Skeletal muscle tissue (tissue), 4 donors: Measurements from ENCODE around the gene NOS1. TPM values are rescaled to one million over a fixed set of nuclear protein-coding genes. Genes with fewer than 3 reads are reported as not detected.
A peak's percentile ranks its signal among the peaks of the same experiment; 100 is the strongest.
"Not testable (repeated sequence)": the region's sequence is repeated elsewhere in the genome, so short reads cannot be mapped to it uniquely, and the experiment has no call there.

Experiments
- H3K27ac ChIP-seq: one replicate; pipeline ENCODE4 v1.7.0; 2013; ENCODE audit warnings: mild to moderate bottlenecking, low read depth, low read length, inconsistent platforms
- H3K27me3 ChIP-seq, 3 donors: one replicate each; pipeline ENCODE4 v1.7.0; 2013; ENCODE audit warnings: low read length in 3 of 3; ENCODE audit not compliant: control insufficient read depth in 3 of 3, insufficient read depth in 3 of 3
- H3K36me3 ChIP-seq, 3 donors: one replicate each; pipeline ENCODE4 v1.7.0; 2013; ENCODE audit warnings: low read length in 3 of 3; ENCODE audit not compliant: control insufficient read depth in 3 of 3, insufficient read depth in 3 of 3
- H3K4me1 ChIP-seq, 3 donors: one replicate each; pipeline ENCODE4 v1.7.0; 2013; ENCODE audit warnings: low read length in 3 of 3, mild to moderate bottlenecking in 3 of 3; ENCODE audit not compliant: control insufficient read depth in 3 of 3, insufficient read depth in 3 of 3
- H3K4me3 ChIP-seq, 3 donors: one replicate each; pipeline ENCODE4 v1.7.0; 2013; ENCODE audit warnings: low read length in 3 of 3
- H3K9ac ChIP-seq, 3 donors: one replicate each; pipeline ENCODE4 v1.7.0; 2013; ENCODE audit warnings: low read length in 3 of 3, mild to moderate bottlenecking in 3 of 3, moderate library complexity in 2 of 3, low read depth in 1 of 3
- H3K9me3 ChIP-seq, 3 donors: one replicate each; pipeline ENCODE4 v1.7.0; 2013; ENCODE audit warnings: low read length in 3 of 3; ENCODE audit not compliant: control insufficient read depth in 3 of 3
- total RNA-seq: library from RNA; depleted of rRNA; stranded (reverse); fragments of >200 nt; gene quantifications from one replicate; pipeline ENCODE4 v1.2.3, GENCODE V29; 2014
- donor health status: Osteomylitis.

The NOS1 gene
- 0.52 TPM for total RNA-seq

DNA sequence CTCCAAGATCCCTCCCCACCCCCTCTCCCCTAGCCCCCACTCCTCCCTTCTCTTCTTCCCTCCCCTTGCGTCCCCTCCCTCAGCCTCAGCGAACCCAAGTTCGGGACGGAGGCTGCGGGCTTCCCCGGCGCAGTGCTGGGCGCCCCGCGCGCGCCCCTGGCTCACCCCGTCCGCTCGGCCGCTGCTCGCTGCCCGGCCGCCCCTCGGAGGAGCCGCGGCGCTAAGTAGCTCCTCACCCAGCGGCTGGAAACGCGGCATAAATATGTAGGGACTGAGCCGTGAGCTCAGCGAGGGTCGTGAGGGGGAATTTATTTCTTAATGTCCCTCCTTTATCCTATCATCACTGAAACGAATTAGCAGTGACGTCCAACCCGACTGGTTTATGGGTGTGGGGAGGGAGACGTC lies at the start of gene NOS1:
Gene NOS1 (minus strand): TSS at position 280 of the 405 bp plus-strand sequence. CDS start 30,557 bp downstream, outside the sequence.
- peak within 1 kb of the TSS; percentile 23 to 71 (median 57) for H3K4me3 ChIP-seq

DNA sequence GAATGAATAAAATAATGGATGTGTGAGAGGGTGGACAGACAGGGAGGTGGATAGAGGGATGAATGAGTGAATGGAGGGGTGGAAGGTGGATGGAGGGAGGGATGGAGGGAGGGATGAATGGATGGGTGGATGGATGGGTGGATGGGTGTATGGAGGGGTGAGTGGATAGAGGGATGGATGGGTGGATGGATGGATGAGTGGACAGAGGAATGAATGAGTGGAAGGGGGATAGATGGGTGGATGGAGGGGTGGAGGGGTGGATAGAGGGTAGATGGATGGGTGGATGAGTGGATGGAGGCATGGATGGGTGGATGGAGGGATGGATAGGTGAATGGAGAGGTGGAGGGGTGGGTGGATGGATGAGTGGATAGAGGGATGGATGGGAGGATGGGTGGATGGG lies 47.9 kb upstream of the NOS1 start:
- Histone ChIP-seq H3K9me3 (no peaks in the 10 kb centered on the region), H3K36me3 (no peaks in the 10 kb centered on the region), H3K4me1 (peaks cover 34 to 51% (median 40%) of the 10 kb centered on the region in 3 donors), H3K27ac (no peak overlapping the region), H3K9ac (no peak overlapping the region), H3K27me3 (no peaks in the 10 kb centered on the region), H3K4me3 (no peak overlapping the region)

More for the DNA sequence above, at the start of gene NOS1:
- Histone ChIP-seq H3K9ac (peak within 1 kb of the TSS in 2 of 3 donors; percentile 38 to 81), H3K27ac (no peak within 1 kb of the TSS), H3K9me3 (no peaks in the 10 kb centered on the region), H3K27me3 (peaks cover 8 to 35% (median 13%) of the 10 kb centered on the region in 3 donors), H3K36me3 (no peaks in the 10 kb centered on the region), H3K4me1 (peaks cover 0 to 10% (median 7%) of the 10 kb centered on the region in 3 donors)

DNA sequence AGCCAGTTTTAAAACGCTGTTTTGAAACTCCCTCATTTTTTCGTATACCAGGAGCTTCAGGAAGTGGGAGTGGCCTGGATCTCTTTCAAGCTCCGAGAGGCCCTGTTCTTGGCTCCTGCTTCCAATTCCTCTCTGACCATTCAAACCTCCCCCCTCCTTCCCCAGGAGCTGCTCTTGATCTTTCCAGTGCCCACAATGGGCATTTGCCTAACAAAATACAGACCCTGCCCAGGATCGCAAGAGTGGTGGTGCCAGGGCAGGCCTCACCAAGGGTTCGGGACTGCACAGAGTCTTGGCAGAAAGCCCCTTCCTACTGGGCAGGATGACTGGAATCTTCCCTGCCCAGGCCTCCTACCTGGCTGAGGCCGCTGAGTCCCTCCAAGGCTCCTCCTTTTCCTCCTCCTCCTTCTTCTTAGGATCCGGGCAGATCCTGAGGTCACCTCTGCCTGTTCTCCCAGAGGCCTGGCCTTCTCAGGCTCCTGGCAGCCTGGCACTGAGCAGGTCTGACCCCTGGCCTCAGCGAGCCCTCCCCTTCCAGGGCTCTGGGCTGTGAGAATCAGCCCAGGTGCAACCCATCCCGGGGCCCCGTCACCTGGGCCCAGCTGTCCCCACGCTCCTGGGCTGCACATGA lies 46.9 kb upstream of the NOS1 start:
- Histone ChIP-seq H3K9ac (peak overlapping the region in 2 of 3 donors; percentile 47 to 68), H3K27me3 (no peaks in the 10 kb centered on the region), H3K27ac (peak overlapping the region; percentile 32), H3K4me3 (peak overlapping the region in 1 of 3 donors; percentile 41), H3K4me1 (peaks cover 28 to 43% (median 34%) of the 10 kb centered on the region in 3 donors), H3K9me3 (no peaks in the 10 kb centered on the region), H3K36me3 (no peaks in the 10 kb centered on the region)

DNA sequence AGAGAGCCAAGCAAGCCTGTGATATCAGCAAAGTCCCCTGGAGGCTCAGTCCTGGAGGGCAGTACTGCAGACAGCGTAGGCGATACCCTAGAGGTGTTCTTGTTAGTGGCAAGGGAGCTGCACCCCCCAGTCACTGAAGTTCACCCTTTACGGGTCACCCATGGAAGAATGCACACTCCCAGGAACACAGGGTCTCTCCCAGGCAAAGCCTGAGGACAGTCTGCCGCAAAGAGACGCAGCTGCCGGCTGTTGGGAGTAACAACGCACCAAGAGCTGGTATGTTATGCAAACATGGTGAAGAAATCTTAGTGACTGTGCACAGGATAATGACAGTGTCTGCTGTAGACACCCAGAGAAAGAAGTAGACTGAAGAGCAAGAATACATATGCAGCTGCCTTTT lies 43.5 kb upstream of the NOS1 start:
- Histone ChIP-seq H3K27me3 (no peaks in the 10 kb centered on the region), H3K9me3 (no peaks in the 10 kb centered on the region), H3K9ac (peak overlapping the region in 1 of 3 donors; percentile 8), H3K4me3 (no peak overlapping the region), H3K4me1 (peaks cover 26 to 40% (median 33%) of the 10 kb centered on the region in 3 donors), H3K36me3 (peaks cover 0 to 2% (median 0%) of the 10 kb centered on the region in 3 donors), H3K27ac (no peak overlapping the region)

DNA sequence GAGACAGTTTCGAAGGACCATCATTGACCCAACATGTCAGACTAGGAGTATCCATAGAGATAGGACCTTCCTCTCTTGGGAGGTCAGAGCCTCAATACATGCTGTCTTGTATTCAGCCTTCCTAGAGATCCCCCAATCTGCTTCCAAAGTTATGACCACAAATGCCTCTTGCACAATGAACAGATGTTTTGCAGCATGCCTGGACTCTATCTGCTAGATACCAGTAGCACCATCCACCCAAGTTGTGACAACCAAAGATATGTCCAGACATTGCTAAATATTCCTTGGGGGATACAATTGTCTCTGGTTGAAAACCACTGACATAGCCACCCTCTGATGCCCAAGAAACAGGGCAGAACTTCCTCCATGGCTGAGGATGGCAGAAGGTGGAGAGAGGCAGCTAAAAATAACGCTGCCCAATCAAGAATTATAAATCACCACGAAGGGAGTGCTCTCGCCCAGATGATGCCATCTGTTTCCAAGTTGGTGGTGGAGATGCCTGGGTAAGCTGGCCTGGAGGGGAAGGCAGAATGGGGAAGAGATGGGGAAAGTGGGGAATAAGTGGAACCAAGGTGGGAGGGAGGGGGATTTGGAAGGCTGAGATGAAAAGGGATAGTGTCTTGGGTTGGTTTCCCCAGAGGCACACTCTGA lies 42.9 kb upstream of the NOS1 start:
- Histone ChIP-seq H3K4me1 (peaks cover 25 to 37% (median 28%) of the 10 kb centered on the region in 3 donors), H3K36me3 (peaks cover 0 to 2% (median 0%) of the 10 kb centered on the region in 3 donors), H3K9me3 (no peaks in the 10 kb centered on the region), H3K27me3 (no peaks in the 10 kb centered on the region), H3K27ac (no peak overlapping the region), H3K9ac (no peak overlapping the region), H3K4me3 (no peak overlapping the region)

DNA sequence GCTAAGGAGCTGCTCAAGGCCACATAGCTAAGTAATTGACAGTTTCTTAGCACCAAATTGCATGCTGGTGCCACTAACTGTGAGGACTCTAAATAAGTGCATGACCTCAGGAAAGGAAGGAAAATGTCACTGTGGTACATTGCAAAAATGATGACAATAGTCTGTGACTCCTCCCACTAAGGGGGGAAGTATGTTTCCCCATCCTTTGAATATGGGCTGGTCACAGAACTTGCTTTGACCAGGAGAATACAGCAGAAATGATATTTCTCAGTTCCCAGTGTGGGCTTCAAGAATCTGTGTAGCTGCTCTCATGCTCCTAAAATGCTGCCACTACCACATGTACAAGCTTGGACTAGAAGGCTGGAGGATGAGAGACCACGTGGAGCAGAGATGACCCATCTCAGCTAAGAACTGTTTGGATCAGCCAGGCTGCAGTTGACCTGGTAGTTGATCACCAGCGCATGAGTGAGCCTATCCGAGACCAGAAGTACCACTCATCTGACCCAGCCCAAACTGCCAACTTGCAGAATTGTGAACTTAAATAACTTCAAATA lies 42.2 kb upstream of the NOS1 start:
- no peak overlapping the region for H3K27ac ChIP-seq
- no peak overlapping the region for H3K9ac ChIP-seq
- H3K27me3 ChIP-seq: no peaks in the 10 kb centered on the region
- H3K4me1 ChIP-seq: peaks cover 18 to 30% (median 25%) of the 10 kb centered on the region in 3 donors
- no peak overlapping the region for H3K4me3 ChIP-seq
- peaks cover 0 to 2% (median 0%) of the 10 kb centered on the region in 3 donors for H3K36me3 ChIP-seq
- no peaks in the 10 kb centered on the region for H3K9me3 ChIP-seq

DNA sequence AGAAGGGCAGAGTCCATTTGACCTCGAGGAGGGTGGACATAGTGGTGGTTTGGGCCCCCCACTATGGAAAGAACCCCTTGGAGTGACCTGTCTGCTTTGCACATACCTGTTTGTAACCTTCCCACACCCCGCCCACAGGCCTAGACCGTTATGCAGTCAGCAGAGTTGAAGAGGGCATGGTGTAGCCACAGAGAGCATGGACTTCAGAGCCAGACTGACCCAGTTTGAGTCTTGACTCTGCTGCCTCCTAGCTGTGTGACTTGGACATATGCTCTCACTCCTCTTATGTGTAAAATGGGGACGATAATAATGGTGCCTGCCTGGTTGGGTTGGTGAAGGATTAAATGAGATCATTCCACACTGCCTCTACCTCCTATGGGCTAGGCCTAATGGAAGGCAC lies 40.9 kb upstream of the NOS1 start:
- H3K9me3 ChIP-seq: no peaks in the 10 kb centered on the region
- H3K27ac ChIP-seq: no peak overlapping the region
- peaks cover 0 to 2% (median 0%) of the 10 kb centered on the region in 3 donors for H3K36me3 ChIP-seq
- H3K9ac ChIP-seq: no peak overlapping the region
- no peaks in the 10 kb centered on the region for H3K27me3 ChIP-seq
- peaks cover 13 to 19% (median 16%) of the 10 kb centered on the region in 3 donors for H3K4me1 ChIP-seq
- no peak overlapping the region for H3K4me3 ChIP-seq

DNA sequence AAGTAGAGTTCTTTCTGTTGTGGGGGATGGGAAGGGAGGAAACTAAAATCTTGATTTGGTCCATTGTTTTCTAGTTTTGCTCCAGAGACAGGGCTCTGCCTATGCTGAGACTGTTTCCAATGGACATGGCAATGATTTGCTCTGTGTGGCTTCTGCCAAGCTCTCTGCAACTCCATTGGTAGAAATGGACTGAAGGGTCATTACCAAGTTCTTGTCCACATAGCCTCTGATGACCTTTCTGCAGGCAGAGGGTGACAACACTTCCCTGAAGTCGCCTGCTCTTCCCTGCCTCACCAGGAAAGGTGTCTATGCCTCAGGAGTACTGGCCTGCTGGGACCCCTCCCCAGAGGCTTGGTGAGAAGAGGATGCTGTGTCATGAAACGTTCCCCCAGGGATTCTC lies 39.5 kb upstream of the NOS1 start:
- no peak overlapping the region for H3K9ac ChIP-seq
- H3K27ac ChIP-seq: no peak overlapping the region
- no peaks in the 10 kb centered on the region for H3K27me3 ChIP-seq
- peaks cover 0 to 2% (median 0%) of the 10 kb centered on the region in 3 donors for H3K36me3 ChIP-seq
- no peaks in the 10 kb centered on the region for H3K9me3 ChIP-seq
- H3K4me1 ChIP-seq: peaks cover 13 to 19% (median 16%) of the 10 kb centered on the region in 3 donors
- no peak overlapping the region for H3K4me3 ChIP-seq

DNA sequence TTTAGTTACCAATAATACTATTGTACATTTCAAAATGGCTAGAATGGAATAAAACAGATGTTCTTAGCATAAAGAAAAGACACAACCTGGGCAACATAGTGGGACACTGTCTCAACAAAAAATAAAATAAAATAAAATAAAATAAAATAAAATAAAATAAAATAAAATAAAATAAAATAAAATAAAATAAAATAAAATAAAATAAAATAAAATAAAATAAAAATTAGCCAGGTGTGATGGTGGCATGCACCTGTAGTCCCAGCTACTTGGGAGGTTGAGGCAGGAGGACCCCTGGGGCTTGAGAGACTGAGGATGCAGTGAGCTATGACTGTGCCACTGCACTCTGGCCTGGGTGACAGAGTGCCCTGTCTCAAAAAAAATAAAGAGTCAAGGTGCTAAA lies 37.1 kb upstream of the NOS1 start:
- not testable (repeated sequence) for H3K4me3 ChIP-seq, H3K36me3 ChIP-seq, H3K27ac ChIP-seq, H3K27me3 ChIP-seq, H3K9me3 ChIP-seq, H3K9ac ChIP-seq
- peaks cover 10 to 11% (median 11%) of the 10 kb centered on the region in 3 donors for H3K4me1 ChIP-seq

DNA sequence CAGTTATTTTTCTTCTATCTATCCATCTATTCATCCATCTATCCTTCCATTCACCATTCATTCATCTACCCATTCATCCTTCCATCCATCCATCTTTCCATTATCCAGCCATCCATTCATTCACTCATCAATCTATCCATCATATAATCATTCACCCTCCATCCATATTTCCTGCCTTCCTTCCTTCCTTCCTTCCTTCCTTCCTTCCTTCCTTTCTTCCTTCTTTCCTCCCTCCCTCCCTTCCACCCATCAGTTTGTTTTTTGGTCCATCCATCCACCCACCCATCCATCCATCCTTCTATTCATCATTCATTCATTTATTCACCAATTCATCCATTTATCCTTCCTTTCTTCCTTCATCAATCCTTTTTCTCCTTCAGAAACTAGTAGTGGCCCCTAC lies 34.3 kb upstream of the NOS1 start:
- Histone ChIP-seq H3K4me1 (peaks cover 3 to 4% (median 4%) of the 10 kb centered on the region in 3 donors), H3K9me3 (no peaks in the 10 kb centered on the region)

More for the DNA sequence above, 34.3 kb upstream of the NOS1 start:
- Histone ChIP-seq H3K36me3 (no peaks in the 10 kb centered on the region), H3K27me3 (no peaks in the 10 kb centered on the region), H3K27ac (no peak overlapping the region), H3K9ac (no peak overlapping the region), H3K4me3 (no peak overlapping the region)
